GM12875 (cell line): ENCODE measurements around the gene MAML2.

Source experiments
- H3K4me3 ChIP-seq: one replicate; pipeline ENCODE4 v1.5.1; 2011; ENCODE audit warnings: low read depth, low read length, control low read depth
- CTCF ChIP-seq: IDR thresholded peaks from 2 replicates; pipeline ENCODE4 v1.5.1; 2011; ENCODE audit warnings: low read depth, mild to moderate bottlenecking, control low read depth, inconsistent platforms, low read length, moderate library complexity, borderline replicate concordance; ENCODE audit not compliant: insufficient read depth

Gene MAML2

DNA sequence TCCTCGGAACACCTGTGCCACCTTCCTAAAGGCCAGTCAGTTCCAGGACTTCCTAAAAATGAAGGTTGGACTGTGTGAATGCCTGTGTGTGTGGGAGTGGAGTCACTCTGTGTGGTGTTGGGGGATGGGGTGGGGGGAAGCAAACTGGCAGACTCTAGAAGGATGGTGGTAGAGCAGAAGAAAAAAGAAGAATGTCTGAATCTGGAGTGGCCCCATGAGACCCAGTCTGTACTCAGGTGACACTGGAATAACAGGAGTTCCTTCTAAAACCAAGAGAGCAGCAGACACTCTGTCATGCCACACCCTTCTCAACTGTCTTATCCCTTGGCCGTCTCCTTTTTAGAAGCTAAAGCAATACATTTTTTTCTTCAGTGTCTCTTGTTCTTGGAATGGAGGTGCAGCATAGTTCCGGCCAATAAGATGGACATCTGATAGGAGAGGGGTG lies 82.9 kb downstream of the MAML2 start:
- no peak for TF ChIP-seq CTCF
- no peak overlapping the region for H3K4me3 ChIP-seq

DNA sequence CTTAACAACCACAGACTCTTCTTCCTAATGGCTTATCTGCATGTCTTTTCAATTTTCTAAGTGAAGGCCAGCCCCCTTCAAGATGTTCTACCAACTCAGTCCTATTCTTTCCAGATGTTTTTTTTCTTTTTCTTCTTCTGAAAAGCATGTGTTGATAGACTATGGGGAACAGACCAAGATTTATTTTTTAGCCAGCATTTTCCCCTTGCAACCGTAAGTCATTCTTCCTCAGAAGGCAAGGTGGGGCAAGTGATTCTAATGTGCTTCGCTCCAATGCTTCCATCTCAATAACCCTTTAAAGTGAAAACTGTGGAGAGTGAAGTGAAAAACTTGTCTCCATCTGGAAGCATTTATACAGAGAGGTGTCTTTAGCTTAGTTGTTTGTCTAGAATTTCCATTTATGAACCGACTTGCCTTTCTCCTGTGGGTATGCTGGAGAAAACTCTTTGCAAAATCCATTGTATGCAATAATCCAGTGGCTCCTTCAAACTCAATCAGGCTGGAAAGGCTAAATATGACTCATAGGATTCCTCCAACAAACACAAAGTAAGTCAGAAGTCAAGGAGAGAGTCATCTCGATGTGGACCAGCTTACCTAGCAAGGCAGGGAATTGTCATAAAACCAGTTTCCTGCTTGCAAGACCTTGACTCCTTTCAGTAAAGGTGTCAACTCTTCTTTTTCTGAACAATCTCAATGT lies 83.7 kb downstream of the MAML2 start:
- no peak for TF ChIP-seq CTCF
- no peak overlapping the region for H3K4me3 ChIP-seq

DNA sequence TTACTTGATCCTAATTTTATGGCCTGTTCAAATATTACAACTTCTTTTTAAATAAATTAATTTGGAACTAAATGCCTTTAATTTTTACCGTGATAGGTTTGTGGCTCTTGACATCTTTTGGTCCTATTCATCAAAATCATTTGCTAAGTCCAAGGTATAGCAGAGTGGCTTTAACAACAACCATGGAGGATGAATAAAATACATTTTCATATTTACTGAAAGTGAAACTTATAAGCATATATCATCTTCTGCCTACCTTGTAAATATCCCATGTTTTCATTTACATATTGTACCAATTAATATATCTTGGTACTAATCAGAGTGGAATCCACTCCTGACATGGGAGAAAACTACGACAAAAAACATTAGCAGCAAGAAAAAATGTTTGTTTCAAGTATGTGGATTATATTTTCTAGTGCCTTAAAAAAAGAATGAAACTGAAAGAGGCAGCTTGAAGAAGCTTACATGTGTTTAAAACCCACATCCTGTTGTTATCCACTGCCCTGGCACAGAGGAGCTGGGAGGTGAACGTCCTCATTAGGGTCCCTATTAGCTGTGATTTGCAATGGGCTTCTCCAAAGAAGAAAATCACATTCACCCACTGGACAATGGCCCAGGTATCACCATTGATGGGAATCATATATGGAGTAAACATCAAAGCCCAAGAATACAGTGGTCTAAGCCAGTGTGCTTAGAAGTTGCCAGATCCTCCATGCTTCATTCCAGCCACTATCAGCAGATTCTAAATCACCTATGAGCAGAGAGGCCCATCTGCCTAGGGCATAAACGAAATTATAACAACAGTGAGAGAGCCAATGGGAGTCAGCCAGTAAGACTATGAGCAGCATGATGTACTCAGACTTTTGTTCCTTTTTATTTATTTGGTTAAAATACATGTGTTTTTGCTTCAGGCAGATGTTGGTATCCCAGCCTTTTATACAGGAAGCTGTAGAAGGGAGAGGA lies 84.7 kb downstream of the MAML2 start:
- no peak overlapping the region for H3K4me3 ChIP-seq

DNA sequence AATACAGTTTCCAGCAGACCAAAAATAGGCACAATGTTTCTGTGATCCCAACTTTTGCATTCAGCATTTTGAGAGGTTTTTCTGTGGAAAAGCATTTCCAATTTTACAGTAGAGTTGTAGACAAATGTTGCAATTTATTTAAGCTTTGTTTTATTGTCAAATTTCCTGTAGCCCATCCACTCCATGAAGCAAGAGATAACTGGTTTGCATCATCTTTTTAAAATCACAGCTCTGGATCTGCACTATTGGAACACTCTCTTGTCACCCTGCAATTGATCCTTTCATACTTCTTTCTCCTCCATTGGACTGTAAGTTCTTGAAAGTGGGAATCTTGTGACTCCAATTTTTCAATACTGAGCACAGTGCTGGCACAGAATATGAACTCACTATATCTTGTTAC lies 86.0 kb downstream of the MAML2 start:
- TF ChIP-seq CTCF = no peak
- H3K4me3 ChIP-seq = no peak overlapping the region

More for the DNA sequence above, 84.7 kb downstream of the MAML2 start:
- no peak for TF ChIP-seq CTCF

DNA sequence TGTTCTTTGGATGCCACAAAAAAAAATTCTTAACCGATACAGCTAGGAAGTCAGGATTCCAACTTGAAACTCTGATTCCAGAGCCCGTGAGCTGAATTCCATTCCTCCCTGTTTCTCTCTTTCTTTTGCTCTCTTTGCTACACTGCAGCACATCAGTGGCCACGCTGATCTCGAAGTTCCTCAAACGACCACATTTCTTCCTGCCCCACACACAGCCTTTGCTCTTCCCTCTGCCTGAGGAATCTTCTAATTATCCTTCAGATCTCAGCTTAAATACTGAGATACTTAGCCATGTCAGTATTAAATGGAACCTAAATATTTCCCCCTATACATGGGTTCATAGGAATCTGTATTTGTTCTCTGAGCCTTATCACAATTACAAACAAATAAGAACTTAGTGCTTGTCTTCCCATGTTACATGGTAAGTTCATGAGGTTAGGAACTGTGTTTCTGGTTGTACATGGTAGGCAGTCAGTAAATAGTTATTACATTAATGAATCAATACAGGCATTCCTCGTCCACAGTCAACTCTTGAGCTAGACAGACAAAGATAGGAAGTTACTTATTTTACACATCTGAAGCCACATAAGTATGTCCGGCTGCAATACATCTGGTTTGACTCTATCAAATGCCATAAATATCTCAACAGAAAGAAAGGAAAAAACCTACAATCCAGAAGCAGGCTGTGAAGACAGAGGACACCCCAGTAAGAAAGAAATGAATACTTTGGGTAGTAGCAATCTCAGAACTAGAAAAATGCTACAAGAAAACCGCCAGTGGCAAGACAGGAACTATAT lies 86.6 kb downstream of the MAML2 start:
- TF ChIP-seq CTCF = no peak

GRCh38 chr11:96254854-96255253 lies 88.1 kb downstream of the MAML2 start:
- no peak for TF ChIP-seq CTCF
- no peak overlapping the region for H3K4me3 ChIP-seq

More for the DNA sequence above, 86.6 kb downstream of the MAML2 start:
- H3K4me3 ChIP-seq = no peak overlapping the region
